HG02885 (cell line): ENCODE results near the gene ZFAND3.

ENCODE experiments used
- ATAC-seq: cut with Tn5 transposase; IDR thresholded peaks from one replicate; pipeline ENCODE4 v1.9.1; 2021; ENCODE audit warnings: mild to moderate bottlenecking; ENCODE audit not compliant: unreplicated experiment, poor library complexity

Gene ZFAND3

GRCh38 chr6:37826188-37826587, 6.7 kb downstream of the ZFAND3 start:
- no peak for ATAC-seq

- no peak for ATAC-seq
These were observed 7.5 kb downstream of the ZFAND3 start for GRCh38 chr6:37826993-37827392.

- ATAC-seq: no peak
These were observed 8.2 kb downstream of the ZFAND3 start for GRCh38 chr6:37827603-37828265.

GRCh38 chr6:37830225-37830624, 10.7 kb downstream of the ZFAND3 start:
- ATAC-seq: no peak

- no peak for ATAC-seq
These were observed 11.9 kb downstream of the ZFAND3 start for GRCh38 chr6:37831457-37831856.

GRCh38 chr6:37835923-37836322, 16.4 kb downstream of the ZFAND3 start:
- ATAC-seq: no peak

- no peak for ATAC-seq
These were observed 18.8 kb downstream of the ZFAND3 start for GRCh38 chr6:37838219-37838921.

GRCh38 chr6:37840143-37840939, 20.8 kb downstream of the ZFAND3 start:
- no peak for ATAC-seq

GRCh38 chr6:37840940-37841300, 21.4 kb downstream of the ZFAND3 start:
- ATAC-seq: no peak

GRCh38 chr6:37845026-37845911, 25.7 kb downstream of the ZFAND3 start:
- ATAC-seq: no peak

GRCh38 chr6:37845930-37846329, 26.4 kb downstream of the ZFAND3 start:
- ATAC-seq: no peak

- no peak for ATAC-seq
These were observed 28.2 kb downstream of the ZFAND3 start for GRCh38 chr6:37847704-37848103.

GRCh38 chr6:37848371-37848770, 28.8 kb downstream of the ZFAND3 start:
- no peak for ATAC-seq

GRCh38 chr6:37850260-37850659, 30.7 kb downstream of the ZFAND3 start:
- ATAC-seq: no peak

- ATAC-seq: no peak
These were observed 31.3 kb downstream of the ZFAND3 start for GRCh38 chr6:37850728-37851285.

- ATAC-seq: no peak
These were observed 32.5 kb downstream of the ZFAND3 start for GRCh38 chr6:37851997-37852524.

- no peak for ATAC-seq
These were observed 36.8 kb downstream of the ZFAND3 start for GRCh38 chr6:37856285-37856684.

GRCh38 chr6:37858363-37858762, 38.8 kb downstream of the ZFAND3 start:
- no peak for ATAC-seq

GRCh38 chr6:37860226-37860839, 40.8 kb downstream of the ZFAND3 start:
- no peak for ATAC-seq
